Measurements from ENCODE around the gene SERPINB5.

- TF ChIP-seq CTCF (IDR thresholded peaks at IDR 0.05 in 4 of 5, conservative IDR thresholded peaks at IDR 0.05 in 1 of 5), result no peak
- TF ChIP-seq POLR2A (IDR thresholded peaks at IDR 0.05), result no peak
These were observed 49.2 kb upstream of the SERPINB5 start for GRCh38 chr18:63427558-63427957.
